Hepatic stellate cell (primary cell): ENCODE data around the gene USF1.

Source experiments
- DNase-seq: peaks from one replicate; pipeline ENCODE4 v3.0.0; 2011; ENCODE audit warnings: low spot score

The USF1 gene, protein sequence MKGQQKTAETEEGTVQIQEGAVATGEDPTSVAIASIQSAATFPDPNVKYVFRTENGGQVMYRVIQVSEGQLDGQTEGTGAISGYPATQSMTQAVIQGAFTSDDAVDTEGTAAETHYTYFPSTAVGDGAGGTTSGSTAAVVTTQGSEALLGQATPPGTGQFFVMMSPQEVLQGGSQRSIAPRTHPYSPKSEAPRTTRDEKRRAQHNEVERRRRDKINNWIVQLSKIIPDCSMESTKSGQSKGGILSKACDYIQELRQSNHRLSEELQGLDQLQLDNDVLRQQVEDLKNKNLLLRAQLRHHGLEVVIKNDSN

DNA sequence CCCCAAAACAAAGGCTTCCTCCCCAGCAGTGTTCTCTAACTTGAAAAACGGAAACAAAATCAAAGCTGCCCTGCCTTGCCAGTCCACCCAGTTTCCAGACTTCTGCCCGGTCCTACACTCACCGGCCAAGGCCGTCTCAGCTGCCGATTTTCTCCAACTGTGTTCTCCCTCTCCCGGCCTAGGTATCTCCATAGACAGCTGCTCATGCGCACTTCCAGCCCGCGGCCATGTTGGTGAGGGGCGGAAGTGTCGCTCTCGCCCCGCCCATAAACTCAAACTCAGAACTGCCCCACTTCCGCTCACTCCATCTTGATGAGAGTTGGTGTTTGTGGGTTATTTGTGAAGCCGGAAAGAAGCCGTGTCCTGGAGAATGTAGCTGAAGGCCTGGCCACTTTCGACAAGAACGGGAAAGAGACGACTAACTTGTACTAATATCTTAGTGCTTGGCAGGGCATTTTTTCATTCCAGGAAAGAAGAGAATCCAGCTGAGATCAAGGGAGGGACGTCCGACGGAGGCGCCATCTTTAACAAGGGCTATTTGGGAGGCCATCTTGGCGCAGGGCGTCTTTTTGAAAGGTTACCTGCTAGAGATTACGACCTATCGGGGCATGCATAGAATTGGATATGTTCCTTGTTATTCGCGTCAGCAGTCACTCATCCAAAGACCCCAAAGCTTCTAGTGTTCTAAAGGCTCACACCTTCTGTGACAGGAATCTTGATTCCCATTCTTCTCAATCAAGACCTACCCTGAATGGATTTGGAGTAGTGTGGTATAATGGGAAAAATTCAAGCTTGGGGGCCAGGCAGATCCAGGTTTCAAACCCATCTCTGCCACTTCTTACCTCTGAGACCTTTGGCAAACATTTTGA lies at the start of gene USF1:
Gene USF1 (minus strand): TSS at position 242 of the 869 bp plus-strand sequence. CDS start 2,702 bp downstream, outside the sequence.
- peak; percentile 96 for DNase-seq

- no peak for DNase-seq
These were observed 49.5 kb upstream of the USF1 start for GRCh38 chr1:161095230-161095629.

- no peak for DNase-seq
These were observed 48.7 kb upstream of the USF1 start for GRCh38 chr1:161094481-161094880.

DNA sequence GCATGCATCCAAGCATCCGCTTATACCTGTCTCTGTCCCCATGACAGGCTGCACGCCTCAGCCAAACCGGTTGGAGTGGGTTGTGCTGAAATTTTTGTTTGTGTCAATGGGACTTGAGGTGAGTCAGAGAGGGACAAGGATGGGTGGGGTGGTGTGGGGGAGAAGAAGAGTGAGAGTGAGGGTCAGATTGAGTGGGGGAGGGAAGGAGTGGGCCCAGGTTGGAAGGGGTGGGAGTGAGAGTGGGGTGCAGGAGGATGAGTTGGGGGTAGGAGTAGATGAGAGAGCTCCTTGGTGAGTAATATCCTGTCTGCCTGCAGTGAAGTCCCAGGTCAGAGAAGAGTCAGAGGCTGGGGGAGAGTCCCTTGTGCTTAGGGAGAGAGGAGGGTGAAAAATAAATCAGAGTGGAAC lies 46.8 kb upstream of the USF1 start:
- DNase-seq: no peak

GRCh38 chr1:161091796-161092507 lies 46.2 kb upstream of the USF1 start:
- no peak for DNase-seq

DNA sequence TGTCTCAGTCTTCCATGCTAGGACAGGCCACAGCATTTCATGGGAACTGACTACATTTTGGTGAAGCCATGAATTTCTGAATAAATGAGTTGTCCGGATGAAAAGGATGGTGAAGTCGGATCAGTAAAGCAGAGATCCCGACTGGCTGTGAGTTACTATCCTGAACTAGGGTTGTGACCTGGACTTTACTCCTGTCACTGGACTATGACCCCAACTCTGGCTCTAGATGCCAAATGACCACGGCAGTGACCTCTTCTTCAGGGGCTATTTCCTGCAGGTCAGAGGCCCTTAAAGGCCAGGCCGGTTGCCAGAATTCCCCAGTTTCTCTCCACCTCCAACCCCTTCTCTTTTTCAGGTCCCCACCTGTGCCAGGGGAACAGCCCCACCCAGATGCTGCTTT lies 45.3 kb upstream of the USF1 start:
- no peak for DNase-seq

GRCh38 chr1:161090617-161091016 lies 44.8 kb upstream of the USF1 start:
- DNase-seq: no peak

GRCh38 chr1:161089938-161090337 lies 44.2 kb upstream of the USF1 start:
- no peak for DNase-seq

GRCh38 chr1:161089251-161089924 lies 43.6 kb upstream of the USF1 start, which contains the start of gene NECTIN4:
Gene NECTIN4, minus strand, starts transcription at chr1:161089558. Its CDS starts 262 bp downstream, at chr1:161089296.
- no peak for DNase-seq

DNA sequence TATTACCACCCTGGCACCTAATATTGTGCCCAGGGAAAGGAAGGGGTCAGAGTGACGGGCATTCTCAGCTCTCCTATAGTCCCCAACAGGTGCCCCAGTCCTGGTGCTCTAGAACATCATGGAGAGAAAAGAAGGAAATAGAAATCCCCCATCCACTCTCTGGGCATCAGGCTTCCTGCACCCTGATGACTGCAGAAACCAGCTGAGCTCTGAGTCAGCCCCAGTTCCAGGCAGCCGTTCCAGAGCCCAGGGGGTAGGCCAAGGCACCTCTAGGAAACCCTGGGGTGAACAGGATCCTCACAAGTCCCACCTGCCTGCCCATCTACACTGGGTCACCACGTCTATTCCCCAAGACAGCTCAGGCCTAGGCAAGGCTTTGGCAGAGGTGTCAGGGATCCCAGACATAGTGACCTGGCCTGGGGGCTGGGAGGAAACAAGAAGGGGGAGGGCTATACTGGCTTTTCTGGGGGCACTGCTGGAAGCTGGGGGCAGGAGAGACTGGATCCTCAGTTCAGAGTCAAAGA lies 42.9 kb upstream of the USF1 start:
- DNase-seq: peak; percentile 70

- DNase-seq: no peak
These were observed 40.7 kb upstream of the USF1 start for GRCh38 chr1:161086457-161086856.

GRCh38 chr1:161085165-161085564 lies 39.4 kb upstream of the USF1 start:
- DNase-seq: no peak

DNA sequence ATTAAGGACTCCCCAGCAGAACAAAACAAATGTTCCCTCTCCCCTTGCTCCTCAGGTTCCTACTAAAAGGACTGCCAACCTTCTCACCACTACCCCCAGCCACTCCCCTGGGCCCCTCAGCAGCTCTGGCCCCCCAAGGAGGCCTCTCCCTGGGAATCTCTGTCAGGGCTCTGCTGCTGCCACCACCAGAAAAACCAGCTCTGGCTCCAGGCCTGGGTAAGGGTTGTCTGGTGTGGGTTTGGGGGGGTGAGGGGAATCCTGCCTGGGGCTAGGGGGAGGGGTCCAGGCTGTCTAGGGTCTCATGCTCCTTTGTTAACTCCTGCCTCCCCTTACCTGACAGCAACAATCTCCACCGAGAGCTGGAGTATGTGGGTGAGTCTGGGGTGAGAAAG lies 38.8 kb upstream of the USF1 start:
- DNase-seq: no peak

- no peak for DNase-seq
These were observed 38.2 kb upstream of the USF1 start for GRCh38 chr1:161083748-161084596.

- peak; percentile 92 for DNase-seq
These were observed 37.4 kb upstream of the USF1 start for GRCh38 chr1:161082996-161083747.

DNA sequence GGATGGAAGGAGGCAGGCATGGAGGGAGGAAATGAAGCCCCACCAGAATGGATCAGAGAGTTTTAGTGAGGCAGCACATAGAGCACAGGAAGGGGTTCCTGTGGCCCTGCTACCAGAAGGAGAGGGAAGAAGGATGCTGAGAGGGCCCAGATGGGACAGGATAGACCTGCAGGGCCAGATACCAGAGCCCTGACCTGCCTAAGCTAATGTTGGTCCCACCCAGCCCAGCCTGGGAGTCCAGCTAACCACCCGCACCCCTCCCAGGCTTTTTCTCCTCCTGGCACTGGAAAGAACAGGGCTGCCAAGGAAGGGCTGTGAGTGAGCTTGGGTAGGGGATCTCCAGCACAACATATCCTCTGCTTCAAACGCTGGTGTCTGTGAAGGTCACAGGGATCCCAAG lies 36.7 kb upstream of the USF1 start:
- DNase-seq: no peak

GRCh38 chr1:161081519-161081918 lies 35.7 kb upstream of the USF1 start:
- DNase-seq: no peak

DNA sequence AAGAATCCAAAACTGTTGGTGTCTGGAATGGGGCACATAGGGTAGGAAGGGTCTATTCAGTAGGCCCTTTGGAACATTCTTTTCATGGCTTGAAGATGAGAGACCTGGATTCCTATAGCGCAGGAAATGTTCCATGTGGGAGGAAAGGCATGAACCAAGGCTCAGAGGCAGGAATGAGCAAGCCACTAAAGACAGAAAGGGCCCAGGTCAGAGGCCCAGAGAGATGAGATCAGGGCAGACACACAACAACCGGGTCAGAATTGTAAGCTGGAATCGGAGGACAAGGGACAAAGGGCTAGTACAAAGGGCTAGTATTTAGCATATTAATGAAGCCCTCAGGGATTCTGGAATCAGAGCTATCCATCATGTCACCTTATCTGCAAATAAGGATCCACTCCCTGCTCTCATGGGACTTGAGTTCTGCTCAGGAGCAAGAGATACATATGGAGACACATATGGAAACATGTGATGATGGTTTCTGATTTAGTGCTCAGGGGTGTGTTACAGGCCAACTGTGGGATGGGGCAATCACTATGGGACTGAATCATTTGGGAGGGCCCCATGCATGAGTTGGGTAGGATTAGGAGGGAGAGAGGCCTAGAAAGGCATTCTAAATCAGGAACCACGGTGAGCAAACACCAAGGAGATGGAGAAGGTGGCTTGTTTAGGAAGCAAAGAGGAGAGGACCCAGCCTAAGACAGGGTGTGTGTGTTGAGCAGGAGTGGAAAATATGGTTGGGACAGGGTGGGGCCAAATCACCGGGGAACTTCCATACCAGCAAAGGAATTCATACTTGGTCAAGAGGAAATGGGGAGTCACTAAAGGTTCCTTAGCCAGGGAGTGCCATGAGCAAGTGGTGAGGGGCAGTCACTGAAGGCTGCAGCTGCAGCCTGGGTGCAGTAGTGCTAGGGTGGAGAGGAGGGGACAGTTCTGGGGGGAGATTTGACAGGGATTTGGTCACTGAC lies 34.9 kb upstream of the USF1 start:
- DNase-seq: no peak
